SU-DHL-6 (cell line): ENCODE results near the gene SH2D1A.

Experiments used
- H2AFZ ChIP-seq: fragments of 200-600 bp; sonication (generic); 2 replicates; pipeline ENCODE4 v1.6.1; 2014; ENCODE audit warnings: low read depth, mild to moderate bottlenecking, moderate library complexity, mixed read lengths, antibody characterized with exemption, low read length; ENCODE audit not compliant: severe bottlenecking
- H3F3A ChIP-seq: fragments of 200-600 bp; shearing (Covaris generic); 2 replicates; pipeline ENCODE4 v1.6.0; 2016; ENCODE audit warnings: antibody characterized with exemption, mild to moderate bottlenecking; ENCODE audit not compliant: insufficient read depth
- H3K27ac ChIP-seq: fragments of 200-600 bp; sonication (generic); 2 replicates; pipeline ENCODE4 v1.5.1; 2016; ENCODE audit warnings: low read depth, mild to moderate bottlenecking, low read length, moderate library complexity, mixed read lengths
- H3K27me3 ChIP-seq: fragments of 200-600 bp; sonication (generic), shearing (Covaris generic); 2 replicates; pipeline ENCODE4 v1.6.0; 2014; ENCODE audit warnings: mild to moderate bottlenecking, low read length
- H3K36me3 ChIP-seq: fragments of 200-600 bp; sonication (generic); 2 replicates; pipeline ENCODE4 v1.6.1; 2014; ENCODE audit warnings: mild to moderate bottlenecking, low read length, mixed read lengths
- H3K4me2 ChIP-seq: fragments of 300-600, 200-600 bp; shearing (Covaris generic), sonication (generic); 2 replicates; pipeline ENCODE4 v1.6.0; 2014; ENCODE audit warnings: low read length, low read depth, mild to moderate bottlenecking; ENCODE audit not compliant: poor library complexity, severe bottlenecking
- H3K4me3 ChIP-seq: fragments of 200-600 bp; sonication (generic); 2 replicates; pipeline ENCODE4 v1.5.1; 2014; ENCODE audit warnings: antibody characterized with exemption, low read length, mild to moderate bottlenecking, mixed read lengths; ENCODE audit not compliant: insufficient read depth, poor library complexity, severe bottlenecking
- H3K79me2 ChIP-seq: fragments of 200-600 bp; sonication (generic); 2 replicates; pipeline ENCODE4 v1.6.1; 2014; ENCODE audit warnings: mild to moderate bottlenecking, low read length, moderate library complexity; ENCODE audit not compliant: insufficient read depth
- H3K9ac ChIP-seq: fragments of 200-600 bp; sonication (generic); 2 replicates; pipeline ENCODE4 v1.7.0; 2014; ENCODE audit warnings: mild to moderate bottlenecking, low read length
- H3K9me2 ChIP-seq: fragments of 200-600 bp; sonication (generic); replicated peaks from 2 replicates; pipeline ENCODE4 v1.6.1; 2014; ENCODE audit warnings: low read length; ENCODE audit not compliant: insufficient read depth
- H3K9me3 ChIP-seq: fragments of 200-600 bp; sonication (generic); 2 replicates; pipeline ENCODE4 v1.6.1; 2014; ENCODE audit warnings: low read length, mixed read lengths; ENCODE audit not compliant: insufficient read depth
- H4K20me1 ChIP-seq: fragments of 200-600 bp; sonication (generic); 2 replicates; pipeline ENCODE4 v1.6.1; 2014; ENCODE audit warnings: low read depth, mild to moderate bottlenecking, antibody characterized with exemption, low read length, moderate library complexity, mixed read lengths
- CTCF ChIP-seq: fragments of 200-600 bp; sonication (generic); IDR thresholded peaks from one replicate; pipeline ENCODE4 v1.5.1; 2017; ENCODE audit warnings: antibody characterized with exemption, mild to moderate bottlenecking, low read length, moderate library complexity; ENCODE audit not compliant: insufficient read depth, poor library complexity, severe bottlenecking
- EZH2phosphoT487 ChIP-seq: fragments of 200-600 bp; sonication (generic), shearing (Covaris generic); conservative IDR thresholded peaks from 2 replicates; pipeline ENCODE4 v1.6.1; 2018; ENCODE audit warnings: mild to moderate bottlenecking, antibody characterized with exemption, low read length, moderate library complexity, mixed read lengths

The SH2D1A gene

DNA sequence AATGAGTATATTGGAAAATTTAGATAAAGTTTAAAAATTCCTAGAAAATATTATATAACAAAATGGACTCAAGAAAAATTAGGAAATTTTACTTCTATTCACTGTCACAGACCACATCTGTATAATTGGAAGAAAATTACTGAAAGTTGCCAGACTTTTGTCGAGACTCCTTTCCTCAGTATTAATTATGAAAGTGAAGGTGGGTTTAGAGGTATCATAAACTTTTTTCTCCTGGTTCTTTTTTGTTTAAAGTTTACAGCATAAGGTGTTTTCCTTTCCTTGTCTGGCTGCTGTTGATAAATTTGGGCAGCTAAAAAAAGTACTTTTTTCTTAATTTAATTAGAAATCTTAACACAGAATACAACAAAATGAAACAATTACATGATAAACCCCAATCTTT, 20.6 kb upstream of the SH2D1A start:
- H3F3A ChIP-seq, result no peaks in the 10 kb centered on the region
- no peaks in the 10 kb centered on the region for H3K36me3 ChIP-seq
- H3K9me3 ChIP-seq, result no peaks in the 10 kb centered on the region
- TF ChIP-seq EZH2phosphoT487 (no peak), CTCF (no peak)
- H3K9me2 ChIP-seq, result no peaks in the 10 kb centered on the region
- H3K27me3 ChIP-seq, result no peaks in the 10 kb centered on the region
- H3K4me3 ChIP-seq, result no peak overlapping the region
- no peaks in the 10 kb centered on the region for H3K79me2 ChIP-seq
- H3K27ac ChIP-seq, result no peak overlapping the region
- no peak overlapping the region for H3K4me2 ChIP-seq
- H3K9ac ChIP-seq, result no peak overlapping the region
- no peak overlapping the region for H2AFZ ChIP-seq
- H4K20me1 ChIP-seq, result no peaks in the 10 kb centered on the region

- Histone ChIP-seq H3K9me3 (no peaks in the 10 kb centered on the region), H3K79me2 (no peaks in the 10 kb centered on the region), H4K20me1 (no peaks in the 10 kb centered on the region), H3K27ac (no peak overlapping the region), H3K27me3 (no peaks in the 10 kb centered on the region), H3F3A (no peaks in the 10 kb centered on the region), H3K9me2 (no peaks in the 10 kb centered on the region), H3K4me2 (no peak overlapping the region), H3K36me3 (no peaks in the 10 kb centered on the region), H3K9ac (no peak overlapping the region), H2AFZ (no peak overlapping the region), H3K4me3 (no peak overlapping the region)
- TF ChIP-seq CTCF (no peak), EZH2phosphoT487 (no peak)
Observed at GRCh38 chrX:124328765-124329164, 17.6 kb upstream of the SH2D1A start.

- TF ChIP-seq CTCF, result no peak
- Histone ChIP-seq H3K79me2 (no peaks in the 10 kb centered on the region), H3K27ac (no peak within 1 kb of the TSS), H3K9ac (no peak within 1 kb of the TSS), H3K36me3 (no peaks in the 10 kb centered on the region), H4K20me1 (no peaks in the 10 kb centered on the region), H3K4me3 (no peak within 1 kb of the TSS), H3K9me3 (no peaks in the 10 kb centered on the region), H3K27me3 (no peaks in the 10 kb centered on the region), H3F3A (no peaks in the 10 kb centered on the region), H3K9me2 (no peaks in the 10 kb centered on the region), H2AFZ (no peak within 1 kb of the TSS), H3K4me2 (no peak within 1 kb of the TSS)
Observed at GRCh38 chrX:124332481-124333424, 13.6 kb upstream of the SH2D1A start, which contains the start of gene TEX13D. Gene TEX13D, plus strand, starts transcription at chrX:124332660. Its CDS starts 258 bp downstream, at chrX:124332918.
